ENCODE measurements around the gene ARHGEF1.
A peak's percentile ranks its signal among the peaks of the same experiment; 100 is the strongest.

Gene ARHGEF1

GRCh38 chr19:41880329-41880708 lies 2.7 kb upstream of the ARHGEF1 start:
- no peak for DNase-seq (ENCODE audit: low read depth, low spot score)

- no peak for DNase-seq (ENCODE audit: low read depth, low spot score)
Observed at GRCh38 chr19:41883463-41883820, 458 bp downstream of the ARHGEF1 start.

DNA sequence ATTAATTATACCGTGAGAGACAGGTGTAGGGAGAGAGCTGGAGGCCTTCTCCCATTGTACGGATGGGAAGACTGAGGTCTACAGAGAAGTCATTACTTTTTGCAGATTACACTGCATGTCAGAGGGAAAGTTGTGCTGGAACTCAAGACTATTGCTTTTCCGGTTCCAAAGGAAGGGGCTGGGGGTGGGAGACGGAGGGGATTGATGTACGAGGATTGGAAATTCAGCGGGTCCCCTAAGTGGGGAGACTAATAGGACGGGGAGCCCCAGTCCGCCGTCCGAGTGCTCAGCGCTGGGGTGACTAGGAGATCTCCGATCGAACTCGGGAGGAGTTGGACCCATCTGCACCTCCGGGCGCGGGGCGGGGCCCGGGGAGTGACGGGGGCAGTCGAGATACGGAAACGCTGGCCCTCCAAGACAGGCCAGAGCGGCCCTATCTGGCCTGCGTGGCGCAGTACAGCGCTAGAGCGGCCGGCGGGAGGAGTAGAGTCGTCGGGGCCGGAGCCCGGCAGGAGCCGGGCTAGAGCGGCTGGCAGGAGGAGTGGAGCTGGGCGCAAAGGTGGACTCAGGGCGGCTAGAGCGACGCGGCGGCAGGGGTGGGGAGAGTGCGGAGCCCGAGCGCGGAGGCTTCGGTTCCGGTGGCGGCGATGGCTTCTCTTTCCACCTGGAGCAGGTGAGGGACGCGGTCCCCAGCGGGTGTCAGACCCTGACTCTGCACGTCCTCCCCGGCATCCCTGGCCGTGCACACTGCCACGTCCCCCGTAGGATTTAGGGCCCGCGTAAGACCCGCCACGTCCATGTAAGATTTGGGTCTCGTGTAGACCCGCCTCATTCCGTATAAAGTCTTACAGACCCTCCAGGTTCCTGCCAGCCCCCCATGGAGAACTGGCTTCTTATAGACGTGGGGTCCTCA lies 1.1 kb downstream of the ARHGEF1 start:
- DNase-seq (ENCODE audit: low read depth, low spot score) = peak; percentile 67

GRCh38 chr19:41886761-41887710 lies 4.1 kb downstream of the ARHGEF1 start:
- DNase-seq (ENCODE audit: low read depth, low spot score) = no peak

- DNase-seq (ENCODE audit: low read depth, low spot score) = peak; percentile 79
Observed at GRCh38 chr19:41887711-41888382, 4.9 kb downstream of the ARHGEF1 start.

GRCh38 chr19:41888926-41889325 lies 5.9 kb downstream of the ARHGEF1 start:
- DNase-seq (ENCODE audit: low read depth, low spot score) = no peak

DNA sequence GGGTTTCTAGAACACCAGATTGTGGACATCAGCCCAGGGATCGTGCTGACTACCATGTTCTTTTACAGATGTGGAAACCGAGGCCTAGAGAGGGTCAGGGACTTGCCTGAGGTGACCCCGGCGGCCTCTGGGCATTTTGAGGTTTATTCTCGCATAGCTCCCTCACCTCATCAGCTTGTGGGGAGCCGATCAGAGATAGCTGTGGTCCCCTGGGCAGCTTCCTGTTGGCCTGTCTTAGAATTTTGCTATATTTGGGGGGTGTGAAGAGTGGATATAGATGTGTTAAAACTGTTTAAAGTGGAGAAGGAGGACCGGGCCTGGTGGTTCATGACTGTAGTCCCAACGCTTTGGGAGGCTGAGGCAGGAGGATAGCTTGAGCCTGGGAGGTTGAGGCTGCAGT lies 6.9 kb downstream of the ARHGEF1 start:
- no peak for DNase-seq (ENCODE audit: low read depth, low spot score)

DNA sequence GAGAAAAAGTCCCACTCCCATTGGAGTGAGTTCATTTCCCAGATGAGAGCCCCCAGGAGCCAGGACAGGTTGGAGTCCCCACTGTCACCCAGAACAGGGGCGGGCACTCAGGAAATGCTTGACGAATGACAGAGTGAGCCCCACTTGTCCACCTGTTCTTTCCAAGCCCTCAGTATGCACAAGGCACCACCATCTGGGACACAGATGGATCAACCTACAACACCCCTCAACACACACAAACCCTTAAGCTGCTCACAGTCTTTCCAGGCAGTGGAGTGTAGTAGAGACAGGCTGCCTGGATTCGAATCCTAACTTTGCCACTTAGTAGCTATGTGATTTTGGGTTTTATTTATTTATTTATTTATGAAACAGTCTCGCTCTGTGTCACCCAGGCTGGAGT lies 8.0 kb downstream of the ARHGEF1 start:
- DNase-seq (ENCODE audit: low read depth, low spot score) = no peak

DNA sequence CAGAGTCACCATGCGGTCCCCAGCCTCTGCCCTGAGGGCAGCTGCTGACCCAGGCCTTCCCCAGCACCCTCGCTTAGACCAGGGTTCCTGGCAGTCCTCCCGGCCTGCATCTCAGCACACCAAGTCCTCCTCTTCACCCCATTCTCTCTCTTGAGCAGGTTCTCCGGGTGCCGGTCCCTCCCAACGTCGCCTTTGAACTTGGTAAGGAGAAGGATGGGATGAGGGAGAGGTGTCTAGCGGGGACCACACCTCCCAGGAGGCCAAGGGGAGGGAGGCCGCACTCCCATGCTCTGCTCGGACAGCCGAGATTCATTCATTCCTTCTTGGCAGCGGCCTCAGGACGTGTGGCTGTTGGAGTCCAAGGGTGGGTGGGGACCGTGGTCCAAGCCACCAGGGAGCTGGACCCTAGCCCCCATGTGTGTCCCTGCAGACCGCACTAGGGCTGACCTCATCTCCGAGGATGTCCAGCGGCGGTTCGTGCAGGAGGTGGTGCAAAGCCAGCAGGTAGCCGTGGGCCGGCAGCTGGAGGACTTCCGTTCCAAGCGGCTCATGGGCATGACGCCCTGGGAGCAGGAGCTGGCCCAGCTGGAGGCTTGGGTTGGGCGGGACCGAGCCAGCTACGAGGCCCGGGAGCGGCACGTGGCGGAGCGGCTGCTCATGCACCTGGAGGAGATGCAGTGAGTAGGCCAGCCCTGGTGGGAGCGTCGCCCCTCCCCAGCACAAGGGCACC lies 9.4 kb downstream of the ARHGEF1 start:
- DNase-seq (ENCODE audit: low read depth, low spot score) = no peak

DNA sequence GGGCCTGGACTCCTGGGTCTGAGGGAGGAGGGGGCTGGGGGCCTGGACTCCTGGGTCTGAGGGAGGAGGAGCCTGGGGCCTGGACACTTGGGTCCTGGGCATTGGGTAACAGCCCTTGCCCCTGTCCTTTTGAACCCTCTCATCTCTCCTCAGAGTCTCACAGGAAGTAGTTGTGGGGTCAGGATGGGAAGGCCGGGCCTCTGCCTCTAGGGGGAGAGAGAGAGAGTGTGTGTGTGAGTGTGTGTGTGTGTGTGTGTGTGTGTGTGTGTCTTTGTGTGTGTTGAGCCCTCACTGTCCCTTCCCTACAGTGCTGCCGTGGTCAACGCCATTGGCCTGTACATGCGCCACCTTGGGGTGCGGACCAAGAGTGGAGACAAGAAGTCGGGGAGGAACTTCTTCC lies 10.9 kb downstream of the ARHGEF1 start:
- DNase-seq (ENCODE audit: low read depth, low spot score) = no peak

DNA sequence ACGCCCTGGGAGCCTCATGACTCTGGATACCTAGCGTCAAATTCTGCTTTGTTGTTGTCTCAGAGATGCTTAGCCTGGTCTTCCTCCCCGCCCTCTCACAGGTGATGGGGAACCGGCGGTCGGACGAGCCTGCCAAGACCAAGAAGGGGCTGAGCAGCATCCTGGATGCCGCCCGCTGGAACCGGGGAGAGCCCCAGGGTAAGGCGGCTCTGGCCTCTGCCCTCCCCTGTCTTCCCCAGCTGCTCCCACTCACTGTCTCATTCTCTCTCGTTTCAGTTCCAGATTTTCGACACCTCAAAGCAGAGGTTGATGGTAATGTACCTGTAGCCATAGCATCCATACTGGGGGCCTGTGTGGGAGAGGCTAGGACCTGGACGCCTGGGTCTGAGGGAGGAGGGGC lies 11.4 kb downstream of the ARHGEF1 start:
- DNase-seq (ENCODE audit: low read depth, low spot score) = no peak

- no peak for DNase-seq (ENCODE audit: low read depth, low spot score)
Observed at GRCh38 chr19:41895745-41896580, 13.0 kb downstream of the ARHGEF1 start.

GRCh38 chr19:41896581-41896942 lies 13.6 kb downstream of the ARHGEF1 start:
- DNase-seq (ENCODE audit: low read depth, low spot score) = no peak

GRCh38 chr19:41897181-41897580 lies 14.2 kb downstream of the ARHGEF1 start:
- DNase-seq (ENCODE audit: low read depth, low spot score) = no peak

DNA sequence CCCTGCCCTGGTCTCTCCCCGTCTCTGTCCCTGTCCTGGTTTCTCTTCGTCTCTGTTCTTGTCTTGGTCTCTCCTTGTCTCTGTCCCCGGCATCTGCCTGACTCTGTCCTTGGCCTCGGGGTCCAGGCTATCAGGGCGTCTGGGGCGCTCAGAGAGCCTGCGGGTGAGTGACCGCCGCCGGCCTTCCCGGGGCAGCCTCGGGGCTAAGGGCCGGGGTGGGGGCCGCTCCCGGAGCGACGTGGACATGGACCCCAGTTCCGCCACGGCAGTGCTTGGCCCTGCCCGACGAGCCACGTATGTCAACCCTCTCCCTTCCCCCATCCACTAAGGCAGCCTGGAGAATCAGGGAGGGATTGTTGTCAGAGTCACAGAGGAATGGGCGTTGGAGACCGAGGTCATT lies 14.8 kb downstream of the ARHGEF1 start:
- no peak for DNase-seq (ENCODE audit: low read depth, low spot score)

DNA sequence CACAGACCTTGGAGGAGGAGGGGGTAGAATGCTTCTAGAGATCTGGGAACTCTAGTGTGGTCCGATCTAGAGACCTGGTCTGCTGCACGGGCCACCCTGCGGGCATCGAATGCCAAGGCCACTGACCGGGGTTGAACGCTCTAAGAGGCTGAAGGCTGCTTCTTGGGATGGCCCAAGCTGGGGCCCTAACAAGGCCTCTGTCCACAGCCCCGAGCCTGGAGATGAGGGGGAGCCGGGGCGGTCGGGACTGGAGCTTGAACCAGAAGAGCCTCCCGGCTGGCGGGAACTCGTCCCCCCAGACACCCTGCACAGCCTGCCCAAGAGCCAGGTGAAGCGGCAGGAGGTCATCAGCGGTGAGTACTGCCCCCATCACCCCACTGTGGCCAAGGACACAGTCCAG lies 15.3 kb downstream of the ARHGEF1 start:
- no peak for DNase-seq (ENCODE audit: low read depth, low spot score)

- no peak for DNase-seq (ENCODE audit: low read depth, low spot score)
Observed at GRCh38 chr19:41901707-41902360, 18.9 kb downstream of the ARHGEF1 start.

- no peak for DNase-seq (ENCODE audit: low read depth, low spot score)
Observed at GRCh38 chr19:41902594-41902993, 19.6 kb downstream of the ARHGEF1 start.

DNA sequence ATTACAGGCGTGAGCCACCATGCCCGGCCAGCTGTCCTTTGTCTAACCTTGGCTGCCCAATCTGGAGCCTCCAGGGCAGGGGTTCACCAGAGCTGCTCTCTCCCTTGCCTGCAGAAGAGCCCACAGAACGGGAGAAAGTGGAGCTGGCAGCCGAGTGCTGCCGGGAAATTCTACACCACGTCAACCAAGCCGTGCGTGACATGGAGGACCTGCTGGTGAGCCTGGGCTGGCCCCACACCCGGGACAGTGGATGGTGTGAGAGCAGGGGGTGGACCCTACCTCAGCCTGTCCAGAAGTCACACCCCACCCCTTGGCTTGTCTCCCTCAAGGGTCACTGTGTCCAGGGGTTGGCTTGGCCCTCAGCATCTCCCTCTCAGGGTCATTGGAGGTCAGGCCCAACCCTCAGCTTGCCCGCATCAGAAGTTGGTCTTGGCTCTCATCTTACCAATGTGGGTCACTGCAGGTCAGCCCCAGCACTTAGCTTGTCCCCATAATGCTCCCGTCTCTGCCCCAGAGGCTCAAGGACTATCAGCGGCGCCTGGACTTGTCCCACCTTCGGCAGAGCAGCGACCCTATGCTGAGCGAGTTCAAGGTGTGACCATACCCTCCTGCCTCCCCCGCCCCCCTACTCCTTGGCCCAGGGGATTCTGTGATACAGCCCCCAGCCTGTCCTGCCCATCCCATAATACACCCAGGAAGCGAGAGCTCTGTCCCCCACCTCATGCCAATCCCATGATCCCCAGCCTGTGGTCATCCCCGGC lies 20.4 kb downstream of the ARHGEF1 start:
- DNase-seq (ENCODE audit: low read depth, low spot score) = no peak
